Uterus (tissue), 2 donors: ENCODE results near the gene KAT2A.

Experiments
- CTCF ChIP-seq, 4 experiments: fragments of 200-600 bp in 2 of 4; fragments of 450-650 bp in 2 of 4; sonication (generic) in 2 of 4; IDR thresholded peaks; one replicate each; pipeline ENCODE4 v1.5.1; 2016 to 2019; ENCODE audit warnings: antibody characterized with exemption in 4 of 4, mild to moderate bottlenecking in 2 of 4, moderate library complexity in 1 of 4
- POLR2A ChIP-seq, 2 donors: fragments of 450-650 bp; IDR thresholded peaks; one replicate each; pipeline ENCODE4 v1.6.1; 2016; ENCODE audit warnings: antibody characterized with exemption in 2 of 2, mild to moderate bottlenecking in 1 of 2, moderate library complexity in 1 of 2

GRCh38 chr17:42116705-42117396, 4.3 kb downstream of the KAT2A start:
- peak; percentile 75 to 86 (median 83) for TF ChIP-seq CTCF (IDR thresholded peaks at IDR 0.05)
- no peak for TF ChIP-seq POLR2A (IDR thresholded peaks at IDR 0.05)
